Activated CD4-positive, alpha-beta T cell treated with anti-CD3 and anti-CD28 coated beads, Interleukin-2, amount 50 U/mL, for 24 hours (primary cell): Measurements from ENCODE around the gene ZFR2.
"Not testable (repeated sequence)": the region's sequence is repeated elsewhere in the genome, so short reads cannot be mapped to it uniquely, and the experiment has no call there.

Experiments
- DNase-seq, 2 donors: peaks; one replicate each; pipeline ENCODE4 v3.0.0-alpha.2; 2020; ENCODE audit warnings: low read depth in 1 of 2, low spot score in 1 of 2

ZFR2 gene

DNA sequence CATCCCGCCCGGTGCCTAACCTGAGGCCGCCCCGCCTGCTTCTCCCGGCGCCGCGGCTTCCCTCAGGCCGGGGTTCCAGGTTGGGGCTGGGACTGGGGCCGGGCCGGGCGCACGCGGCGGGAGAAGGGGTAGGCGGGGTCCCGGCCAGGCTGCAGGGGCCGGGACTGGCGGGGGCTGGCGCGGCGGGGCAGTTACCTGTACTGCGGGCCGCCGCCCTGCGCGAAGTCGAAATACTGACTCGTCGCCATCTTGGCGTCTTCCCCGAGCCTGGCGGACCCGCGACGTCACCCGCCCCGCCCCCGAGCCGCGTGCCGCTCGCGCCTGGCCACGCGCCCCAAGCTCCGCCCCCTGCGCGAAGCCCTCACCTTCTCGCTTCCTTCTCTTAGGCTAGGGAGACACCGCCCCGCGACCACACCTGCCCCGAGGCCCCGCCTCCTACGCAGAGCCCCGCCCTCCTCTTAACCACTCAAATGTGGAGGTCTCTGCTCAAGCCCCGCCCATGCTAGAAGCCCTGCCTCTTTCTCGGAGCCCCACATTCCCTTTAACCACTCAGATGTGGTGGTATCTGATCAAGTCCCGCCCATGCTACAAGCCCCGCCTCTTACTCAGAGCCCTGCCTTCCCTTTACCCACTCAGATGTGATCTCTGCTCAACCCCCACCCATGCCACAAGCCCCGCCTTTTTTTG is at the start of gene ZFR2:
Gene ZFR2, minus strand, starts transcription at position 269 of the 687 bp plus-strand sequence. Its CDS starts 21 bp downstream, at position 248.
- DNase-seq = peak in 1 of 2 donors; percentile 9

DNA sequence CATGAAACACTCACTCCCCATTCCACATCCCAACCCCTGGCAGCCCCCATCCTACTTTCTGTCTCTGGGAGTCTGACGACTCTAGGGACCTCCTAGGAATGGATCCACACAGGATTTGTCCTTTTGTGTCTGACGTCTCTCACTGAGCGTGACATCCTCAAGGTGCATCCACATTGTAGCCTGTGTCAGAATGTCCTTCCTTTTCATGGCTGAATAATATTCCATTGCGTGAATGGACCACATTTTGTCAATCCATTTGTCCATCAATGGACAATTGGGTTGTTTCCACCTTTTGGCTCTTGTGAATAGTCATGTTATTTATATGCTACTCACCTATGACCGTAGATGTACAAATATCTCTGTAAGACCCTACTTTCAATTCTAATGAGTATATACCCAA is 47.2 kb upstream of the ZFR2 start:
- no peak for DNase-seq

DNA sequence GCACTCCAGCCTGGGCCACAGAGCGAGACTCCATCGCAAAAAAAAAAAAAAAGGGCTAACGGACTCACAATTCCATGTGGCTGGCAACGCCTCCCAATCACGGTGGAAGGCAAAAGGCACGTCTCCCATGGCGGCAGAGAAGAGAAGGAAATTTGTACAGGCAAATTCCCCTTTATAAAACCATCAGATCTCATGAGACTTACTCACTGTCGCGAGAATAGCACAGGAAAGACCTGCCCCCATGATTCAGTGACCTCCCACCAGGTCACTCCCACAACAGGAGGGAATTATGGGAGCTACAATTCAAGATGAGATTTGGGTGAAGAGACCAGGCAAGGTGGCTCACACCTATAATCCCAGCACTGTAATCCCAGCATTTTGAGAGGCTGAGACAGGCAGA is 45.4 kb upstream of the ZFR2 start:
- DNase-seq = no peak

DNA sequence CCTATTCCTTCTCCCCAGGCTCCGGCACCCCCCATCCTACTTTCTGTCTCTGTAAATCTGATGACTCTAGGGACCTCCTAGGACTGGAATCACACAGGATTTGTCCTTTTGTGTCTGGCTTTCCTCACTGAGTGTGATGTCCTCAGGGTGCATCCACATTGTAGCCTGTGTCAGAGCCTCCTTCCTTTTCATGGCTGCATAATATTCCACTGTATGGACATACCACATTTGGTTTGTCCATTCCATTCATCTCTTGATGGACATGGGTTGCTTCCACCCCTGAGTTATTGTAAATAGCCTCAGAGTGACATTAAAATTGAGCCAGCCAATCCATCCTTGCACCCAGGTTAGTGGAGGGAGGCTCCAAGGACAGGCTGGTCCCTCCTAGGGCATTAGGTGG is 41.3 kb upstream of the ZFR2 start:
- DNase-seq = no peak

DNA sequence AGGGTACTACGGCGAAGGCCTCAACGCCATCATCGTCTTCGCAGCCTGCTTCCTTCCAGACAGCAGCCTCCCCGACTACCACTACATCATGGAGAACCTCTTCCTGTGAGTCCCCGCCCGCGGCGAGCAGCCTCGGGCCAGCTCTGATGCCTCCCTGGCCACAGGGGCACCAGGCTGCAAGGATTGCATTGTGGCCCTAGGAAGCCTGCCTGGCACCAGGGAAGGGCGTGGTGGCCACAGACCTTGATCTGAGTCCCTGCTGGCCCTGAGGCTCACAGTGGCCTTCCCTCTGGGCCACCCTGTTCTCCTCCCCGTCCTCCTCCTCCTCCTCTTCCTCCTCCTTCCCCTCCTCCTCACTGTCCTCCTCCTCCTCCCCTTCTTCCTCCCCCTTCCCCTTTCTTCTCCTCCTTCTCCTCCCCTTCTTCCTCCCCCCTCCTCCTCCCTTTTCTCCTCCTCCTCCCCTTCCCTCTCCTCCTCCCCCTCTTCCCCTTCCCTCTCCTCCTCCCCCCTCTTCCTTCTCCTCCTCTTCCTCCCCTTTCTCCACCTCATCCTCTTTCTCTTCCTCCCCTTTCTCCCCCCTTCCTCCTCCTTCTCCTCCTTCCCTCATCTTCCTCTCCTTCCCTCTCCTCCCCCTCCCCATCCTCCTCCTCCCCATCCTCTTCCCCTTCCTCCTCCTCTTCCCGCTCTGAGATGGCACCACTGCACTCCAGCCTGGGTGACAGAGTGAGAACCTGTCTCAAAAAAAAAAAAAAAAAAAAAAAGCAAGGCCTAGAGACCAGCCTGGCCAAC is 39.6 kb upstream of the ZFR2 start:
- no peak for DNase-seq

DNA sequence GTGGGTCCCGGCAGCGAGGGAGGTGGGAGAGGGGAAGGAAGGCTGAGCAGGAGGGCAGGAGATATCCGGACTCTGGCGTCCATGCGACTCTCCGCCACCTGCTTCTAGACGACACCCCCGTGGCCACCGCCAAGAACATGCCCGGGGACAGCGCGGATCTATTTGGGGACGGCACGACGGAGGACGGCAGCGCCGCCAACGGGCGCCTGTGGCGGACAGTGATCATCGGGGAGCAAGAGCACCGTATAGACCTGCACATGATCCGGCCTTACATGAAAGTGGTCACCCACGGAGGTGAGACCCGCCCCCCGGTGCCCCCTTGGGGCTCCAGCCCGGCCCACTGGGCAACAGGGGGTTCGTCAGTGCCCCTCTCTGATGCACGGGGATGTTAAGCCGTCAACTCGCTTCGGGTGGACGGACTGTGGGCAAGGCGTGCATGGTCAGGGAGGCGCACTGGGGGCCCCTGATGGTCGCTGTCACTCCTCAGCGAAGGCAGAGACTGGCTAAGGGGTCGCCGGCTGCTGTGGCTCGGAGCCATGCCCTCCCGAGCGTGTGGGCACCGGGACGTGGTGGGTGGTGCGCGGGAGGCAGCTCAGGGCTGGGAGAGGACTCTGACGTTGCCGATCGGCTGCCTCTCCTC is 38.9 kb upstream of the ZFR2 start:
- DNase-seq = no peak

DNA sequence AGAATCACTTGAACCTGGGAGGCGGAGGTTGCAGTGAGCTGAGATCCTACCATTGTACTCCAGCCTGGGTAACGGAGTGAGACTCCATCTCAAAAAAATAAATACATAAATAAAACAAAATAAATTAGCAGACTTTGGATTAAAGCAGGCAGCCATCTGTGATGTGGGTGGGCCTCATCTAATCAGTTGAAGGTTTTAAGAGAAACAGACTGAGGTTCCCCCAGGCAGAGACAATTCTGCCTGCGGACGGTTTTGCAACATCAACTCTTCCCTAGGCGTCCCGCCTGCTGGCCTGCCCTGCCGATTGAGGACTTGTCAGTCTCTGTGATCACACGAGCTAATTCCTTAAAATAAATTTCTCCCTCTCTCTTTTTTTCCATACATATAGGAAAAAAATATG is 35.4 kb upstream of the ZFR2 start:
- DNase-seq = no peak

DNA sequence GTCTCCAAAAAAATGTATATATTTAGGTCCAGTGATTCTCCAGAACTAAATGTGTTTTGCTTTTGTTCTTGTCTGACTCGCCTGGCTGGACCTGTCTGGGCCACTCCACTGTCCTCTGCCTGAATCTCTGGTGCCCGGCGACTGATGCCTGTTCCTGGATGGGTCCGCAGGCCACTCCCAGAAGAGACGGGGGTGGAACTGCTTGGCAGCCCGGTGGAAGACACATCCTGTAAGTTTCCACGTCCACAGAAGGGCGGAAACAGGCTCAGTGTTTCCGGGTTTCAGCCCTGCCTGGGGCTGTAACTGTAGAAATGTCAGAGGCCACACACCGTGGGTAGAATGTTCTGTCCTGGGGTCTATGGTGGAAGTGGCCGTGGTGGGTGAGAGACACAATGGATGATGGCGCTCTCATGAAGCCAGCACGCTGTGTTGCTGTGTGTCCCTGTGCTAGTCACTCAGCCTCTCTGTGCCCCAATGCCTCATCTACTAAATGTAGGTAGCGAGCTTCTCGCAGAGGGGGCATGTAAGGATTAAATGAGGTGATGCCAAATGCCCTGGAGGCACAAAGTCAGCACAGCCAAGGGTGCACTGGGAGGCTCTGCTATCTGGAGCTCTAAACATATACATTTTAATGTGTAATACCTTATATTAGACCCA is 33.6 kb upstream of the ZFR2 start:
- no peak for DNase-seq

DNA sequence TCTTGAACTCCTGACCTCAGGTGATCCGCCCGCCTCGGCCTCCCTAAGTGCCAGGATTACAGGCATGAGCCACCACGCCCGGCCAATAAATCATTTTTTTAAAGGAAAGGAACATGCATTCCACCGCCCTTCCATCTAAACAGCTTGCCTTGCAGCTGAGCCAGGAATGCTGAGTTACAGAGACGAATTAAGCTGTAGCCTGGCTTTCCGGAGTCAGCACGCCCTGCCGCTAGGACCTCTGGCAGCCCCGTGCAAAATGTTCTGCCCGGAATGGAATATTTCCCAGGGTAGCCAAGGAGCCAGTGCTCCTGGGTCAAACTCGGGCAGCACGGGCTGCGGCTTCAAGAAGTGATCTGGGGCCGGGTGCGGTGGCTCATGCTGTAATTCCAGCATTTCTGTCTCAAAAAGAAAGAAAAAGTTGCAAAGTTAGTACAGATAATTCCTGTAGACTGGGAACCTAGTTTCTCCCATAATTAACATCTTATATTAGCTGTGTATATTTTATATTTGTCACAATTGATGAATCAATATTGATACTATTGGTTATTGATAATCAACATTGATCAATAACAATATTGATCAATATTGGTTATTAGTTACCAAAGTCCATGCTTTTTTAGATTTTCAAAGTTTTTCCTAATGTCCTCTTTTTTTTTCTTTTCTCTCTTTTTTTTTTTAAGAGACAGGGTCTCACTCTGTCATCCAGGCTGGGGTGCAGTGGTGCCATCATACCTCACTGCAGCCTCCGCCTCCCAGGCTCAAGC is 30.9 kb upstream of the ZFR2 start:
- no peak for DNase-seq

DNA sequence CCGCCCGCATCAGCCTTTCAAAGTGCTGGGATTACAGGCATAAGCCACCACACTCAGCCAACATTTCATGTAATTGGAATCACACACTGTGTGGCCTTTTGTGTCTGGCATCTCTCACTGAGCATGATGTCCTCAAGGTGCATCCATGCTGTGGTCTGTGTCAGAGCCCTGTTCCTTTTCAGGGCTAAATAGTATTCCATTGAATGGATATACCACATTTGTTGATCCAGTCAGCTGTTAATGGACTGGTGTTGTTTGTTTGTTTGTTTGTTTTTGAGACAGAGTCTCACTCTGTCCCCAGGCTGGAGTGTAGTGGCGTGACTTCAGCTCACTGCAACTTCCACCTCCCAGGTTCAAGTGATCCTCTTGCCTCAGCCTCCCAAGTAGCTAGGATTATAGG is 29.6 kb upstream of the ZFR2 start:
- no peak for DNase-seq

DNA sequence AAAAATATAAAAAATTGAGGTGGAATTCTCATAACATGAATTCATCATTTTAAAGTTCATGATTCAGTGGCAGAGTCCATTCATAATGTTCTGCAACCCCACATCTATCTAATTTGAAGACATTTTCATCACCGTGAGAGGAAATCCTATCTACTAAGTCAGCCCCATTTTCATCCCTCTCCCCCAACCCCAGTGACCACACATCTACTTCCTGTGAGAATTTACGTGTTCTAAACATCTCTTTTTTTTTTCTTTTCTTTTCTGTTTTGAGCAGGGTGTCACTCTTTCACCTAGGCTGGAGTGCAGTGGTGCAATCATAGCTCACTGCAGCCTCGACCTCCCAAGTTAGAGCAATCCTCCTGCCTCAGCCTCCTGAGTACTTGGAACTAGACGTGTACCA is 29.1 kb upstream of the ZFR2 start:
- no peak for DNase-seq

DNA sequence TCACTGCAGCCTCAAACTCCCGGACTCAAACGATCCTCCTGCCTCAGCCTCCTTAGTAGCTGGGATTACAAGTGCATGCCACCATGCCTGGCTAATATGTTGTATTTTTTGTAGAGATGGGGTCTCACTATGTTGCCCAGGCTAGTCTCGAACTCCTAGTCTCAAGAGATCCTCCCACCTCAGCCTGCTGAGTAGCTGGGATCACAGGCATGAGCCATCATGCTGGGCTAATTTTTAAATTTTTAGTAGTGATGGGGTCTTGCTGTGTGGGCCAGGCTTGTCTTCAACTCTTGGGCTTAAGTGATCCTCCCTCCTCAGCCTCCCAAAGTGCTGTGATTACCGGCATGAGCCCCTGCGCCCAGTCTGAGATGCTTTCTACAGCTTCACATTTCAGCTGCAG is 26.9 kb upstream of the ZFR2 start:
- DNase-seq = no peak

DNA sequence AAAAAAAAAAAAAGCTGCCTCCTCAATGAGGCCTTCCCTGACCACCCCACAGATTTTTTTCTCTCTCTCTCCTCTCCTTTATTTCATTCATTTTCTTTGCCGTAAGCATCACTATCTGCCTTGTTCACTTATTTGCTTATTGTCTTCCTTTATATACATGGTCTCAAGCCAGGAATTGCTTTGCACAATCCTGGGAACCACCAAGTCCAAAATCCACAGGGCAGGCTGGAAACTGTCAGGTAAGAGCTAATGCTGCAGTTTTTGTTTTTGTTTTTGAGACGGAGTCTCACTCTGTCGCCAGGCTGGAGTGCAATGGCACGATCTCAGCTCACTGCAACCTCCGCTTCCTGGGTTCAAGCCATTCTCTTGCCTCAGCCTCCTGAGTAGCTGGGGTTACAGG is 26.1 kb upstream of the ZFR2 start:
- not testable (repeated sequence) for DNase-seq

DNA sequence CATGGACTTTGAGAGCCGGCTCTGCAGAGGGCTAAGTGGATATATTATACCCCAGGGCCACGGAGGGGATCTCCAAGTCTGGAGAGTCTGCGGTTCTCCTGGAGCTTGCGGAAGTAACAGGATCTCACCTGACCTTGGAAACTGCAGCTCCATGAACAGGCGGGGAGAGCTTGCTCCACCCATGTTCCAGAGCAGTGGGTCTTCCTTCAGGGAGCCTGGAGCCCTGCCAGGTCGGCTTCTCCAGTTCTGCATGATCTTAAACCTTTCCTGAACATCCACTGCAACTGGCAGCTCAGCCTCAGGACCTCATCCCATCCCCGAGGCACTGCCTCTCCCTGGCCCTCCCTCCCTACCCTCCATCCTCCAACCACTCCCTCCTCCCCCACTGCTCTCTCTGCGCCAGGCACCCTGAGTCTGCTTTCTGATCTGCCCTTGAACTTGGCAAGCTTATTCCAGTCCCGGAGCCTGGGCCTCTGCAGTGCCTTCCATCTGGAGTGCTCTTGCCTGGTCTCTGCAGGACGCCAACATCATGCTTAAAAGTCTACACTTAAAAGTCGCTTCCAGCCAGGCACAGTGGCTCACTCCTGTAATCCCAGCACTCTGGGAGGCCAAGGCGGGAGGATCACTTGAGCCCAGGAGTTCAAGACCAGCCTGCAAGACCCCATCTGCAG is 24.8 kb upstream of the ZFR2 start:
- DNase-seq = no peak

DNA sequence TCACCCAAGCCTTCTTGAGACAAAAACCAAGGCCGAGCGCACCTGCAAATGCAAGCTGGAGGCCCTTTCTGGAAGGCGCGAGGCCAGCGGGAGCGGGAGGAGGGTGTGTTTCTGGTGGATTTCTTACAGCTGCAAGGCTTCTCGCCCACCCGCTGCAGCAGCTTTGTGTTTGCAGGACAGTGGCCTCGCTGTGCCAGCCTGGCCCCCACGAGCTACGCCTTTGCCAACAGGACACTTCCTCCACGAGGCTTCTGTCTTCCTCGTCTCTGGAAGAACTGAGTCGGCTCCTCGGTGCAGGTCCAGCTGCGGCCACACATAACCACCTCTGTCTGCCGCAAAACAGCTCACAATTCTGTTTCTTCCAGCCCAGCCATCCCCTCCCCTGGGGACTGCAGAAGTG is 21.8 kb upstream of the ZFR2 start:
- DNase-seq = no peak

DNA sequence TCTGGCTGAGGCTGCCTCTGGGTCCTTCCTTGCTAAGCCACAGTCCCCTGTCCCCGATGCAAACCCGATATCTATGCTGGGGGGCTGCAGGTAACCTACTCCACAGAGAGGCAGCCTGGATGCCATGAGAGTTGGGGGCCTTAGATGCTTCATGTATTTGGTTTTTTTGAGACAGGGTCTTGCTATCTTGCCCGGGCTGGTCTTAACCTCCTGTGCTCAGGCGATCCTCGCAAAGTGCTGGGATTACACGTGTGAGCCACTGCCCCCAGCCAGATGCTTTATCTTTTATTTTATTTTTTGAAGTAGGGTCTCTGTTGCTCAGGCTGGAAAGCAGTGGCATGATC is 13.2 kb upstream of the ZFR2 start:
- no peak for DNase-seq

DNA sequence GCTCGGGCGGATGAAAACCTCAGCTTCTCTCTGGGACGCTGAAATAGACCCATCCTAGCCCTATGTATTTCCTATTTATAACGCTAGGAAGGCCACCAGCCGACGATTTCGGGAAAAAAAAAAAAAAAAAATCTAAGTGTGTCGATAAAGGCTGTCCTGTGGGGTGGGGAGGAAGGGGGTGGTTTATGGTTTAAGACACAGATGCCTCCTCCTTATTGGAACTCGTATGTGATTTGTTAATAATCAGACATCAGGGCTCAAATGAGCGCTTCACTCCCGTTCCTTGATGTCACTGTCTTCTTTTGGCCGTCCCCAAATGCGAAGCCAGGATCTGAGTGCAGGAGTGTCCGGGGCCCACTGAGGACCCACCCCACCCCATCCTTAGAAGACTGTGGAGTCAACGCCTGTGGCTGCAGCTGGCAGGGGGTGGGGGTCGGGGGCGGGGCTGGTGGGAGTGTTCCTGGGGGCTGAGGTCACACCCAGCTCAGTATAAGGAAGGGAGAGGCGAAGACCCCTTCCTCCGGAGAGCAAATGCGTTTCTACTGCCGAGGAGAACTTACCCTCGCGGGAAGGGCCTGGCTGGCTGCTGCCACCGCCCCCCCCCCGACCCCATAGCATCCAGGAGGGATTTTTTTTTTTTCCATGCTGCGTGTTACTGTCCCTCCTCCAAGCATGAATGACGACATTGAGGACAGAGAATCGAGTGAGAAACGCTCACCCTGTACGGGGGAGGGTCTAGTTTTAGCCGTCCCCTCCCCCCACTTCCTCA is 12.6 kb upstream of the ZFR2 start:
- no peak for DNase-seq

DNA sequence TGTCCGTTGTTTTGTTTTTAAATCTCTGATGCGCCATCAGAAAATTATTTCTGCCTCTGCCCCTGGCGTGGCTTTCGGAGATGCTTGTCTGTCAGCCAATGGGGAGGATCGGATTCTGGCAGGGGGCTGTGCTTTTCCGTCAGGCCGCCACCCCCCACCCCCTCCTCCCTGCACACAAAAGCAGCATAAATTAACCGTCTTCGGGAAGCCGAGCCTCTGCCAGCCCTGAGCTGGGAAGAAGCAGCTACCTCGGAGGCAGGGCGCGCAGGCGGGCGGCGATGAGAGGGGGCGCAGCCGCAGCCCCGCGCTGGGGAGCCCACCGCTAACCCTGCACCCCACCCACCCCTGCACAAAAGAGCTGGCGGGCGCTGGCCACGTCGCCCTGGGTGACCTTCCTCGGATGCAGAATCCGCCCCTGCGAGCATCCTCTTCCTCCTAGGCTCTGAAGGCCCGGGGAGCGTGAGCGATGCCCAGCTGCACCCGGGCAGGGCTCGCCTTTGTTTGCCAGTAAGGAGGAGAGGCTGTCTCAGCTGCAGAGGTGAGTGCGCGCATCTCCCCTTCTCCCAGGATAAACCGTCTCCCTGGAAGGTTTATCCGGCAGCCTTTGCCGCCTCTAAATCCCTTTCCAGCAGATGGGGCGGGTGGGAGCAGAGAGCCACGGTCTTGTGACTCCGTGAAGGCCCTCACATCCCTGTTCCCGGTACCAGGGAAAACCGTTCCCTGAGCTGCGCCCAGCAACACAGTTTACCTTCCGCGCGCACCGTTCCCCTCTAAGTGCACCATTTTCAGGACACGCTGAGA is 11.8 kb upstream of the ZFR2 start, which contains the start of gene ATCAY:
Gene ATCAY, plus strand, starts transcription at position 215 of the 801 bp plus-strand sequence. CDS start 5,083 bp downstream, outside the sequence.
- DNase-seq = no peak

DNA sequence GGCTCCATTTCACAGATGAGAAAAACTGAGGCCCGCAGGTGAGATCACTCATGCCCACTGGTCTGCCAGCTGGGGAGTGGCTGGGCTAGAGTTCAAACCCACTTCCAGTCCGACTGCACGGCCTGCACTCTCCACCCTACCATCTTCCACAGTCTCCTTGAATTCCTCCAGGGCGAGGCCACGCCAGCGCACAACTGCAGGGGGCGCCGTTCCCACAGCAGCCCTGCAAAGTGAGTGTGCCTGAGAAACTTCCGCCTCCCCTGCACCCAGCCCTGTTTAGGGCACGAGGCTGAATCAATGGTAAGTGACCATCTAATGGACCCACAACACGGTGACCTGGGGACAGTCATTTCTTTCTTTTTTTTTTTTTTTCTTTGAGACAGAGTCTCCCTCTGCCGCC is 10.8 kb upstream of the ZFR2 start:
- no peak for DNase-seq
